OCI-LY1 (cell line): ENCODE measurements around the gene SNTG2.

Experiments used
- CTCF ChIP-seq: fragments of 200-600 bp; sonication (generic), shearing (Covaris generic); IDR thresholded peaks from 2 replicates; pipeline ENCODE4 v1.5.1; 2017; ENCODE audit warnings: mild to moderate bottlenecking, antibody characterized with exemption, low read length, moderate library complexity, mixed read lengths
- EZH2 ChIP-seq: fragments of 200-600 bp; sonication (generic), shearing (Covaris generic); IDR thresholded peaks from 2 replicates; pipeline ENCODE4 v1.8.0; 2017; ENCODE audit warnings: borderline replicate concordance, mixed run types, mild to moderate bottlenecking, antibody characterized with exemption, low read length, moderate library complexity, mixed read lengths

DNA sequence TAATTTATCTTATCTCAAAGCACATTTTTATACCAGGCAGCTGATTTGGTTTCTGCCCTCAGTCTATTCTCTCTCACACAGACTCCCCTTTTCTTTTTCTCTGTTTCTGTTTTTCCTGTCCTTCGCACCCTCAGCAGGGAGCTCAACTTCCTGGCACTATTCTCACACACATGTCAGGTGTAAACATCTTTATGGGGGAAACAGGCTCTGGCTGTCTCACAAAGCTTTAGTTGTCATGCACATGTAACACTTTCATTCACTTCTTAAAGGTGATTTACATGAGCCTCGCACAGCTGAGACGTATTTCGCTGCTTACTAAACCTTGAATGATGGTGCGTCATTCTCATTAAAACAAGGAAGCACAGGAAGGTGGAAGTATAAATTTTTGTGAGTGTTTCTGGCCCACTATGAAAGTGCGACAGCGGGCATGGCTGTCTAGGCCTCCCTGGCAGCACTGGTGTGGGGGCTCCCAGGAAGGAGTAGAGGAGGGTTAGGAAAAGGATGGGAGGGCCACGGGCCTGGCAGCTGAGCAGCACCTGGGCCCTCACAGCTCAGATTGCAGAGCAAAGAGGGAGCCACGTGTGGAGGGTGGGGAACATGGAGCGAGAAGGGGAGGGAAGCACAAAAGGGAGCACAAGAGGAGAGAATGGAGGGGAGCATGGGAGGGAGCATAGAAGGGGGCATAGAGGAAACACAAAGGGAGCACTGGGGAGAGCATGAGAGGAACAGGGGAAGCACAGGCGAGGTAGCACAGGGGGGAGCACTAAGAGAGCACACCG, 46.2 kb upstream of the SNTG2 start:
- no peak for TF ChIP-seq CTCF
- TF ChIP-seq EZH2 = no peak
